HG02938 (cell line): Measurements from ENCODE around the gene PARL.

Source experiments
- ATAC-seq: cut with Tn5 transposase; IDR thresholded peaks from one replicate; pipeline ENCODE4 v1.9.1; 2021; ENCODE audit warnings: mild to moderate bottlenecking, moderate library complexity; ENCODE audit not compliant: unreplicated experiment

PARL gene

GRCh38 chr3:183818041-183818620, 66.5 kb downstream of the PARL start:
- no peak for ATAC-seq

GRCh38 chr3:183817639-183818038, 67.0 kb downstream of the PARL start:
- ATAC-seq, result no peak

GRCh38 chr3:183816681-183817510, 67.8 kb downstream of the PARL start:
- ATAC-seq, result no peak

- ATAC-seq, result no peak
Observed at GRCh38 chr3:183815951-183816475, 68.7 kb downstream of the PARL start.

GRCh38 chr3:183815563-183815940, 69.1 kb downstream of the PARL start:
- no peak for ATAC-seq

- ATAC-seq, result no peak
Observed at GRCh38 chr3:183814240-183814639, 70.4 kb downstream of the PARL start.

GRCh38 chr3:183812761-183813445, 71.8 kb downstream of the PARL start:
- ATAC-seq, result no peak

GRCh38 chr3:183811638-183812037, 73.0 kb downstream of the PARL start:
- no peak for ATAC-seq

GRCh38 chr3:183810643-183811594, 73.8 kb downstream of the PARL start:
- ATAC-seq, result no peak

GRCh38 chr3:183809270-183809669, 75.4 kb downstream of the PARL start:
- no peak for ATAC-seq

GRCh38 chr3:183808355-183808754, 76.3 kb downstream of the PARL start:
- ATAC-seq, result no peak

- no peak for ATAC-seq
Observed at GRCh38 chr3:183807881-183808280, 76.8 kb downstream of the PARL start.

GRCh38 chr3:183807209-183807728, 77.4 kb downstream of the PARL start:
- no peak for ATAC-seq

- no peak for ATAC-seq
Observed at GRCh38 chr3:183802989-183803388, 81.7 kb downstream of the PARL start.

GRCh38 chr3:183801601-183802000, 83.1 kb downstream of the PARL start:
- no peak for ATAC-seq

- ATAC-seq, result no peak
Observed at GRCh38 chr3:183800243-183800863, 84.3 kb downstream of the PARL start.

GRCh38 chr3:183799461-183799860, 85.2 kb downstream of the PARL start:
- ATAC-seq, result no peak

- no peak for ATAC-seq
Observed at GRCh38 chr3:183797996-183798395, 86.7 kb downstream of the PARL start.

- ATAC-seq, result no peak
Observed at GRCh38 chr3:183796372-183796771, 88.3 kb downstream of the PARL start.

GRCh38 chr3:183794452-183794851, 90.2 kb downstream of the PARL start:
- ATAC-seq, result no peak
